Nephron (organoid): ENCODE results near the gene CHAF1B.

Experiments
- H3K27ac Mint-ChIP-seq, 3 experiments: 2 replicates each; pipeline ENCODE4 v1.8.0; 2020; ENCODE audit warnings: mixed read lengths in 3 of 3, mild to moderate bottlenecking in 2 of 3, moderate library complexity in 1 of 3
- H3K27me3 Mint-ChIP-seq: 2 replicates; pipeline ENCODE4 v1.8.0; 2021; ENCODE audit warnings: low read depth, mild to moderate bottlenecking, moderate library complexity, mixed read lengths
- H3K36me3 Mint-ChIP-seq: 2 replicates; pipeline ENCODE4 v1.8.0; 2020; ENCODE audit warnings: low read depth, mixed read lengths
- H3K4me1 Mint-ChIP-seq: 2 replicates; pipeline ENCODE4 v1.8.0; 2020; ENCODE audit warnings: mixed read lengths
- H3K4me3 Mint-ChIP-seq, 3 experiments: 2 replicates each; pipeline ENCODE4 v1.8.0; 2020; ENCODE audit warnings: mild to moderate bottlenecking in 3 of 3, mixed read lengths in 3 of 3, moderate library complexity in 2 of 3
- H3K9me3 Mint-ChIP-seq: 2 replicates; pipeline ENCODE4 v1.8.0; 2020; ENCODE audit warnings: mixed read lengths
- TF ChIP-seq, protein P1 (sequence below), 3 experiments: fragments of 200-600 bp; sonication (generic); IDR thresholded peaks; one replicate each; pipeline ENCODE4 v1.5.0; 2021; ENCODE audit warnings: antibody characterized with exemption in 3 of 3; ENCODE audit not compliant: unreplicated experiment in 3 of 3

CHAF1B gene

DNA sequence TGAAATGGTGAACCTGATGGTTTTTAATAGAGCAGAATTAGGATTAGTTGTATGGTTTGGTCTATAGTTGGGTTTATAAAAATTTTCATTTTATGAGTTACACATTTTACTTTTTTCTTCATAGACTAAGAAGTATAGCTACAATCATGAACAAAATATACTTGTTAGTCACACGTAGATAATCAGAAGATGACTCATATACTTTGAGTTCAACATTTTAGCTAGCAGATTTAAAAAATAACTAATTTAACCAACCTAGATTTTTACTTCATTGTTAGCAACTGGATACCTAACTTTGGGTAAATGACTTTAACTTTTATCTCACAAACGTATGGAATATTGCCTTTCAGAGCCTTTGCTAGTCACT is 37.2 kb upstream of the CHAF1B start:
- TF ChIP-seq, protein P1, sequence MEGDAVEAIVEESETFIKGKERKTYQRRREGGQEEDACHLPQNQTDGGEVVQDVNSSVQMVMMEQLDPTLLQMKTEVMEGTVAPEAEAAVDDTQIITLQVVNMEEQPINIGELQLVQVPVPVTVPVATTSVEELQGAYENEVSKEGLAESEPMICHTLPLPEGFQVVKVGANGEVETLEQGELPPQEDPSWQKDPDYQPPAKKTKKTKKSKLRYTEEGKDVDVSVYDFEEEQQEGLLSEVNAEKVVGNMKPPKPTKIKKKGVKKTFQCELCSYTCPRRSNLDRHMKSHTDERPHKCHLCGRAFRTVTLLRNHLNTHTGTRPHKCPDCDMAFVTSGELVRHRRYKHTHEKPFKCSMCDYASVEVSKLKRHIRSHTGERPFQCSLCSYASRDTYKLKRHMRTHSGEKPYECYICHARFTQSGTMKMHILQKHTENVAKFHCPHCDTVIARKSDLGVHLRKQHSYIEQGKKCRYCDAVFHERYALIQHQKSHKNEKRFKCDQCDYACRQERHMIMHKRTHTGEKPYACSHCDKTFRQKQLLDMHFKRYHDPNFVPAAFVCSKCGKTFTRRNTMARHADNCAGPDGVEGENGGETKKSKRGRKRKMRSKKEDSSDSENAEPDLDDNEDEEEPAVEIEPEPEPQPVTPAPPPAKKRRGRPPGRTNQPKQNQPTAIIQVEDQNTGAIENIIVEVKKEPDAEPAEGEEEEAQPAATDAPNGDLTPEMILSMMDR (IDR thresholded peaks at IDR 0.05; ENCODE audit: unreplicated experiment in 3 of 3), result no peak
- H3K4me3 Mint-ChIP-seq, result no peak overlapping the region
- H3K27ac Mint-ChIP-seq, result no peak overlapping the region
- H3K9me3 Mint-ChIP-seq, result no peaks in the 10 kb centered on the region
- H3K27me3 Mint-ChIP-seq, result no peaks in the 10 kb centered on the region
- H3K36me3 Mint-ChIP-seq, result peaks cover 70% of the 10 kb centered on the region
- no peaks in the 10 kb centered on the region for H3K4me1 Mint-ChIP-seq

DNA sequence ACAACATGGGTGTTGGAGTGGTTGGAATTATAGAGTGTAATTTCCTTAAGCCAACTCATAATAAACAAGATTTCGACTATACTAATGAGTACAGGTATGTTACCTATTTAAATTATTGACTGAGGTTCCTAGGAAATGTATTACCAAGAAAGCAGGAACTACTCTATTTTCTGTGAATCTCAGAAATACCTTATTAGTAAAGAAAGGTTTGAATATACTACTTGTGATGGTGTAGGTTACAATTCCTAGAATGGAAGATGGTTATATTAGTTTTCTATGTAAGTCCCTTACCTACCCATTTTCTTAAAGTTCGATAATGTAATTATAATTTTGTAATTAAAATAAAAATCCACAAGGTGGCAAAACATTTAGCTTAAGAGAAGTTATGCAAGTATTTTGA is 35.9 kb upstream of the CHAF1B start:
- peaks cover 66% of the 10 kb centered on the region for H3K36me3 Mint-ChIP-seq
- no peak overlapping the region for H3K4me3 Mint-ChIP-seq
- no peaks in the 10 kb centered on the region for H3K9me3 Mint-ChIP-seq
- TF ChIP-seq, protein P1 (IDR thresholded peaks at IDR 0.05; ENCODE audit: unreplicated experiment in 3 of 3), result no peak
- no peaks in the 10 kb centered on the region for H3K27me3 Mint-ChIP-seq
- H3K27ac Mint-ChIP-seq, result no peak overlapping the region
- H3K4me1 Mint-ChIP-seq, result no peaks in the 10 kb centered on the region

DNA sequence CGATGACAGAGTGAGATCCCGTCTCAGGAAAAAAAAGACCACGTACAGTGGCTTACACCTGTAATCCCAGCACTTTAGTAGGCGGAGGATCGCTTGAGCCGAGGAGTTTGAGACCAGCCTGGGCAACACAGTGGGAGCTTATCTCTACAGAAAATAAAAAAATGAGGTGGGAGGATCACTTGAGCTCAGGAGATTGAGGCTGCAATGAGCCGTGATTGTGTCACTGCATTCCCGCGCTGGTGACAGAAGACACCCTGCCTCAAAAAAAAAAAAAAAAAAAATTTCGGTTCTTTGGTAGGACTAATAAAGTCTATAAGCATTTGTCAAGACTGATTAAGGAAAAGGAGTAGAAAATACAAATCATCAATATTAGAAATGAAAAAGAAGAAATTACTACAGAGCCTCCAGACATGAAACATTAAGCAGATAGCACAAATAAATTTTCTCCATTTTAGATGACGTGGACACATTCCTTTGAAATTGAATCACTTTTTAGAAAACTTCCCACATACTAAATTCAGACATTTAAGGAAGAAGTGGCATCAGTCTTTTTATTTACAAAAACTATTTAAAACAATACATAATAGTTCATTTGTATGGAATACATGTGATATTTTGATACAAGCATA is 34.8 kb upstream of the CHAF1B start:
- TF ChIP-seq, protein P1 (IDR thresholded peaks at IDR 0.05; ENCODE audit: unreplicated experiment in 3 of 3), result no peak
- H3K27ac Mint-ChIP-seq, result peak overlapping the region in 2 of 3 experiments; percentile 5 to 54
- no peaks in the 10 kb centered on the region for H3K4me1 Mint-ChIP-seq
- peaks cover 69% of the 10 kb centered on the region for H3K36me3 Mint-ChIP-seq
- H3K27me3 Mint-ChIP-seq, result no peaks in the 10 kb centered on the region
- no peaks in the 10 kb centered on the region for H3K9me3 Mint-ChIP-seq
- H3K4me3 Mint-ChIP-seq, result no peak overlapping the region

DNA sequence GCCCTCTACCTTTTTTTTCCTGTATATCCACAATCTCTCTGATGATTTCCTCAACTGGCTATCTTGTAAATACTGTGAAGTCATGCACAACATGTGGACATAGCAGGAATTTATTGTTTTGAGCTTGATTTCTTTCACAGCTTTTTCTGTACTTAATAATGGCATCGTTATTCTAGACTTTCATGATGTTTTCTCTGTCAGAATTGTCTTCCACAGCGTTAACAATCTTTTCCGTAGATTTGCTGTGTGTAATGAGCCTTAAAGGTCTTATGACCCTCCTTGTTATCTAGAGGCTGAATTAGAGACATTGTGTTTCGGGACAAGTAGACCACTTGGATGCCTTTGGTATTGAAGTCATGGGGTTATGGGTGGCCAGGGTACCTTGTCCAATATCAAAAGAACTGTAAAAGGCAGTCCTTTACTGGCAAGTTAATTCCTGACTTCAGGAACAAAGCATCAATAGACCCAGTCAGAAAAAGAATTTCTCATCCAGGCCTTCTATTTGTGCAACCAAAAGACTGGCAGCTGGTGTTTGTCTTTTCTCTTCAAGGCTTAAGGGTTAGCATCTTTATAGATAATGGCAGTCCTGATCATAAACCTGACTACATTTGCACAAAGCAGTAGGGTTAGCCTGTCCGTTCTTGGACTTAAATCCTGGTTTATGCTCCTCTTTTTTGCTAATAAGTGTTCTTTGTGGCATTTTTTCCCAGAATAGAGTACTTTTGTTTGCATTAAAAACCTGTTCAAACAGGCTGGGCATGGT is 30.1 kb upstream of the CHAF1B start:
- Mint-ChIP-seq H3K27ac (peak overlapping the region in 1 of 3 experiments; percentile 2), H3K9me3 (no peaks in the 10 kb centered on the region), H3K4me1 (no peaks in the 10 kb centered on the region), H3K4me3 (no peak overlapping the region), H3K27me3 (no peaks in the 10 kb centered on the region), H3K36me3 (peaks cover 47% of the 10 kb centered on the region)
- TF ChIP-seq, protein P1 (IDR thresholded peaks at IDR 0.05; ENCODE audit: unreplicated experiment in 3 of 3), result no peak

DNA sequence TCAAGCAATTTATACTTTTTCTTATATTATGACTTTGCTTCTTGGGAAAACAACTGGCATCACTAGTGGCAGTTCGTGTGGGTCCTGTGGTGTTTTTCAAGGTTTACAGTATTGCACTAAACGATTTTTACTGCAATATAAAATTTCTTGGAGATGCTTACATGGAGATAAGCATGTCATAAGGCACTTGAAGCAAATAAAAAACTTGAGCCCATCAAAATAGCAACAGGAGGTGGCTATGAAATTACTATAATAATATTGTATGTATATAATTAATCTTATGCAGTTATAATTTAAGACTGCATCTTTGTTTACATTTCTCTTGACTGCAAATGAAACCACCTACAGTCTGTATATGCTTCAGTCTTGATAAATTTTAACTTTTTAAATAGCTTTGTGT is 29.3 kb upstream of the CHAF1B start:
- H3K36me3 Mint-ChIP-seq, result peaks cover 48% of the 10 kb centered on the region
- no peaks in the 10 kb centered on the region for H3K27me3 Mint-ChIP-seq
- TF ChIP-seq, protein P1 (IDR thresholded peaks at IDR 0.05; ENCODE audit: unreplicated experiment in 3 of 3), result no peak
- no peaks in the 10 kb centered on the region for H3K9me3 Mint-ChIP-seq
- H3K4me3 Mint-ChIP-seq, result no peak overlapping the region
- H3K4me1 Mint-ChIP-seq, result no peaks in the 10 kb centered on the region
- H3K27ac Mint-ChIP-seq, result no peak overlapping the region

DNA sequence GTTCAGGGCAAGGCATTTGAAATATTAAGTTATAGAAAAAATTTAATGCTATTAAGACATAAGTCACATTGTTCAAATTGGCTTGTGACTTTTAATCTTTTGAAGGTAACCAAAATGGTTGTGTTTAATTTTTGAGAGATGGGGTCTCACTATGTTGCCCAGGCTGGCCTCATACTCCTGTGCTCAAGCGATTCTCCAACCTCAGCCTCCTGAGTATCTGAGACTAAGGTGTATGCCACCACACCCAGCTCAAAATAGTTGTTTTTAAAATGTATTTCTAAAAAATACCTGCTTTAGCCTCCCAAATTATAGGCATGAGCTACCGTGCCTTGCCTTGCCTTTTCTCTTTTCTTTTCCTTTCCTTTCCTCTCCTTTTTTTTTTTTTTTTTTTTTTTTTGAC is 26.0 kb upstream of the CHAF1B start:
- Mint-ChIP-seq H3K9me3 (no peaks in the 10 kb centered on the region), H3K27me3 (no peaks in the 10 kb centered on the region), H3K4me3 (no peak overlapping the region), H3K4me1 (no peaks in the 10 kb centered on the region), H3K27ac (no peak overlapping the region), H3K36me3 (peaks cover 52% of the 10 kb centered on the region)
- TF ChIP-seq, protein P1 (IDR thresholded peaks at IDR 0.05; ENCODE audit: unreplicated experiment in 3 of 3), result no peak
